ENCODE measurements around the gene TDO2.

Gene TDO2

GRCh38 chr4:155952501-155952901 is 49.0 kb downstream of the TDO2 start:
- in situ Hi-C loops (cut with HindIII; ENCODE audit: low sequenced_read_pairs): no loop called here

- in situ Hi-C loops (cut with HindIII; ENCODE audit: low sequenced_read_pairs): no loop called here
Observed at GRCh38 chr4:155953151-155954117, 49.9 kb downstream of the TDO2 start, which contains the start of gene CTSO. CTSO (minus strand) TSS chr4:155953866; CDS start chr4:155953847, 19 bp downstream.

GRCh38 chr4:155954118-155954685 is 50.7 kb downstream of the TDO2 start:
- in situ Hi-C loops (cut with HindIII; ENCODE audit: low sequenced_read_pairs): no loop called here

GRCh38 chr4:155954939-155955338 is 51.4 kb downstream of the TDO2 start:
- in situ Hi-C loops (cut with HindIII; ENCODE audit: low sequenced_read_pairs): no loop called here

GRCh38 chr4:155956461-155956860 is 53.0 kb downstream of the TDO2 start:
- in situ Hi-C loops (cut with HindIII; ENCODE audit: low sequenced_read_pairs): no loop called here

GRCh38 chr4:155959417-155959816 is 55.9 kb downstream of the TDO2 start:
- in situ Hi-C loops (cut with HindIII; ENCODE audit: low sequenced_read_pairs): no loop called here

- in situ Hi-C loops (cut with HindIII; ENCODE audit: low sequenced_read_pairs): no loop called here
Observed at GRCh38 chr4:155960522-155960921, 57.0 kb downstream of the TDO2 start.

GRCh38 chr4:155961575-155961974 is 58.1 kb downstream of the TDO2 start:
- in situ Hi-C loops (cut with HindIII; ENCODE audit: low sequenced_read_pairs): no loop called here

GRCh38 chr4:155962767-155963166 is 59.3 kb downstream of the TDO2 start:
- in situ Hi-C loops (cut with HindIII; ENCODE audit: low sequenced_read_pairs): no loop called here

- in situ Hi-C loops (cut with HindIII; ENCODE audit: low sequenced_read_pairs): no loop called here
Observed at GRCh38 chr4:155964016-155964891, 60.8 kb downstream of the TDO2 start.

- in situ Hi-C loops (cut with HindIII; ENCODE audit: low sequenced_read_pairs): no loop called here
Observed at GRCh38 chr4:155966171-155966570, 62.7 kb downstream of the TDO2 start.

GRCh38 chr4:155966731-155967395 is 63.4 kb downstream of the TDO2 start:
- in situ Hi-C loops (cut with HindIII; ENCODE audit: low sequenced_read_pairs): no loop called here

All from DLD1 (cell line).